Posterior cingulate gyrus (tissue), 11 donors: ENCODE data around the gene GRWD1.
A peak's percentile ranks its signal among the peaks of the same experiment; 100 is the strongest.
"Not testable (repeated sequence)": the region's sequence is repeated elsewhere in the genome, so short reads cannot be mapped to it uniquely, and the experiment has no call there.

Source experiments
- DNase-seq, 10 donors: peaks; one replicate each; pipeline versions ENCODE4 v3.0.0 to v3.0.0-alpha.2; 2020 to 2021; ENCODE audit warnings: mixed read lengths in 3 of 10
- intact Hi-C: fragments of 100-400 bp; cut with DNase I; formaldehyde crosslinking; loops from one replicate; pipeline ENCODE4 v1.15.1; 2023

GRWD1 gene

DNA sequence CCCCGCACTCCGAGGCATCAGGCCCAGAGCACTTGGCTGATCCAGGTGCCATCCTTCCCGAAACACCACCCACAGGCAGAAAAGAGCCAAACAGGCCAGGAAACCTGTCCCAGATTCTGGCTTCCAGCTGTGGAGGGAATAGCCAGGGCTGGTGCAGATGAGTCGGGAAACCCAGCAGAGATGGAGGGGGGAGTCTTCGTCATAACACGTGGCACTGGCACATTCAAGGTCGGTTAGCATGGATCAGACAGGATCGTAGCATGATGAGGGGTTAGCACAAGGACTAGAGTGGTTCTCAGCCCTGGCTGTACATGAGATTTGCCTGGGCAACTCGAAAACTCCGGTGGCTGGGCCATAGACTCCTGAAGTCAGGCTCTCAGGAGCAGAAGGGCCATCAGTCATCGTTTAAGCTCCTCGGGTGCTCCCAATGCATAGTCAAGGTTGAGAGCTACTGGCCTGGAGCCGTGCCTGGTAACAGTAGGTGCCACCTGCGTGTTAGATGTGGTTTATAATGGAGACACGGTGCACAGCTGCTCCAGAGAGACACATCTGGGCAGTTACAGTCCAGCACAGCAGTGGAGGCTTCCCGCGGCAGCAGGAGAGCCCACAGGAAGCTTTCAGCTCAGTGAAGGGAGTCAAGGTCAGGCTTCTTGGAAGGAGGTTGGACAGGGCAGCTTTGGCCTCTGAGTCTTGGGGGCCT, 29.7 kb downstream of the GRWD1 start:
- intact Hi-C loops = no loop called here
- DNase-seq = peak in 1 of 10 donors; percentile 31

DNA sequence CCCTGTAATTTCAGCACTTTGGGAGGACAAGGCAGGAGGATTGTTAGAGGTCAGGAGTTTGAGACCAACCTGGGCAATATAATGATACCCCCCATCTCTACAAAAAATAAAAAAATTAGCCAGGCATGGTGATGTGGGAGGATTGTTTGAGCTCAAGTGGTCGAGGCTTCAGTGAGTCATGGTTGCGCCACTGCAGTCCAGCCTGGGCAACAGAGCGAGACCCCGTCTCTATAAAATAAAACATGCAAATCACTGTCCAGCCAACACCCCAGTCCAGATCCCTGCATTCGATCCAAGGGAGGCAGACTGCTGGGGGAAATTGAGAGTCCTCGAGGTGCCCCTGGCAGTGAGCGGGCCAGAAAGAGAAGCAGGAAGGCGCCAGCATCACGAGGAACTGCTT, 30.4 kb downstream of the GRWD1 start:
- intact Hi-C loops = no loop called here
- DNase-seq = no peak

DNA sequence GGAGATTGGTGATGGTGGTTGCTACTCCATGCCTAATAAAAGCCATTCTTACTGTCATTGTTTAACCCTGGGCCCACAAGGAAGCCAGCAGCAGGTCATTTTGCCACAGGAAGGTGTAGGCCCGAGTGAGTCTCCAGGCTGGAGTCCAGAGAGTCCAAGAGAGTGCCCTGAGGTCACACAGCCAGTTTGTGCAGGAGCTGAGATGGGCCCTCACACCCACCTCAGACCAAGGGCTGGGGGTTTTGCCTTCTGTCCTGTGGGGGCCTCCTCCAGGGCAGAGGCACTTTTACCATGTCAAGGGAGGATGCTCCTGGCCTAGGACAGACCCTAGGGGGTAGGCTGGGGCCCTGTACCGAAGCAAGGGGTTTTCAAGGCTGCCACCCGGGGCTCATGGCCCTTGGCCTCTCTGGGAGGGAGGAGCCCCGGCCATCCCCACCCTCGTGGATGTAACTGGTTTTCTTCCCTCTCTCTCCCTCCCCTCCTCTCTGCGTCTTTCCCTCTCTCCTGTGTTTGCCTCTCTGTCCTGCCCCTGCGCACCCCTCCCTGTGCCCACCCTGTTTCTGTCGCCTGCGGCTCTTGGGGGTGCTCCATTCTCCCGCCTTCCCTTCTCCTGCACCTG, 31.4 kb downstream of the GRWD1 start:
- intact Hi-C loops = no loop called here
- no peak for DNase-seq

DNA sequence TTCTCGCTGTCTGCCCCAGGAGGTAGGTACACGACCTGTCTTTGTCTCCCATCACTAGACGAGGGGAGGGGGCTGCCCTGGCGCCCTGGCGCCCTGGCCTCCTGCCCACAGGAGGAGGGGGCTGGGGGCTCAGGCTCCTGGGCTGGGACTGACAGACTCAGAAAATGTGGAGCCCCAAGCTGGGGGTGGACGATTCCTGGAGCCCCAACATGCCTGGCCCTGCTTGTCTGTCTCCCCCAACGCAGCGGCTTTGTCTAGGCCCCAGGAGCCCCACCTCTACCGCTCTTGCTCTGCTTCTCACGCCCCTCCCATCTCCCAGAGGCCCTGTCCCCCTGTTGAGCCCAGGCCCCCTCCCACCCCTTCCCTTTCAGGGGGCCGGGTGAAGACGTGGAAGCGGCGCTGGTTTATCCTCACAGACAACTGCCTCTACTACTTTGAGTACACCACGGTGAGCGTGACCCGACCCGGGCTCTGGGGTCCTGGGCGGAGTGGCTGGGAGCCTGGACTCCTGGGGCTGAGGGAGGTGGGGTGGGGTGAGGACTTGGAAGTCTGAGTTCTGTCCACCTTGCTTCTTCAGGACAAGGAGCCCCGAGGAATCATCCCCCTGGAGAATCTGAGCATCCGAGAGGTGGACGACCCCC, 32.0 kb downstream of the GRWD1 start:
- intact Hi-C loops = no loop called here
- no peak for DNase-seq

DNA sequence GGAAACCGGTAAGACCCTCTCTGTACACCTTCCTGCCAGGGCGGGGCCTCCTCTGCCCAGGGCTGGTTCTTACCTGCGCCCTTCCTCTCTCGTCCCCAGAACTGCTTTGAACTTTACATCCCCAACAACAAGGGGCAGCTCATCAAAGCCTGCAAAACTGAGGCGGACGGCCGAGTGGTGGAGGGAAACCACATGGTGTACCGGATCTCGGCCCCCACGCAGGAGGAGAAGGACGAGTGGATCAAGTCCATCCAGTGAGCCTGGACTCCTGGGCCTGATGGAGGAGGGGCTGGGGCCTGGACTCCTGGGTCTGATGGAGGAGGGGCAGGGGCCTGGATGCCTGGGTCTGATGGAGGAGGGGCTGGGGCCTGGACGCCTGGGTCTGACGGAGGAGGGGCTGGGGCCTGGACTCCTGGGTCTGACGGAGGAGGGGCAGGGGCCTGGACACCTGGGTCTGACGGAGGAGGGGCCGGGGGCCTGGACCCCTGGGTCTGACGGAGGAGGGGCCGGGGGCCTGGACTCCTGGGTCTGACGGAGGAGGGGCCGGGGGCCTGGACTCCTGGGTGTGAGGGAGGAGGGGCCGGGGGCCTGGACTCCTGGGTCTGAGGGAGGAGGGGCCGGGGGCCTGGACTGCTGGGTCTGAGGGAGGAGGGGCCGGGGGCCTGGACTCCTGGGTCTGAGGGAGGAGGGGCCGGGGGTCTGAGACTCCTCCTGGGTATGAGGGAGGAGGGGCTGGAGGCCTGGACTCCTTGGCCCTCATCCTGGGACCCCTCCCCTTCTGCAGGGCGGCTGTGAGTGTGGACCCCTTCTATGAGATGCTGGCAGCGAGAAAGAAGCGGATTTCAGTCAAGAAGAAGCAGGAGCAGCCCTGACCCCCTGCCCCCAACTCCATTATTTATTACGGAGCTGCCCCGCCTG, 32.8 kb downstream of the GRWD1 start:
- no peak for DNase-seq
- intact Hi-C loops = no loop called here

DNA sequence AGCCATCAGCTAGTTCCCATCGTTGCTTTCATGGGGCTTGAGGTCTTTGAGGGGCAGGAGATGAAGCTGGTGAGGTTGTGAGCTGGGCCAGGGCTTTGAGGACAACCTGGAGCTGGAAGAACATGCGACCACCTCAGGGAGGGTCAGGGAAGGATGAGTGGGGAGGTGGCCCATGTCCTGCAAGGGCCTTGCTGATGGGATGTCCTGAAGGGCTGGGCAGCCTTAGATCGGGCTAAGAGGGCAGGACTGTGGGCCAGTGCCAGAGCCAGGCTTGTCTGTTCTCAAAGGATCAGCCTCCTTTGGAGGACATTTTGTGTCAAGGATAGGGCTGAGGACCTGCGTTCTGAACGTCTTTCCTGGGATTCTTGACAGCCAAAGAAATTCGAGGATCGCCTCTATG, 33.9 kb downstream of the GRWD1 start:
- intact Hi-C loops = no loop called here

DNA sequence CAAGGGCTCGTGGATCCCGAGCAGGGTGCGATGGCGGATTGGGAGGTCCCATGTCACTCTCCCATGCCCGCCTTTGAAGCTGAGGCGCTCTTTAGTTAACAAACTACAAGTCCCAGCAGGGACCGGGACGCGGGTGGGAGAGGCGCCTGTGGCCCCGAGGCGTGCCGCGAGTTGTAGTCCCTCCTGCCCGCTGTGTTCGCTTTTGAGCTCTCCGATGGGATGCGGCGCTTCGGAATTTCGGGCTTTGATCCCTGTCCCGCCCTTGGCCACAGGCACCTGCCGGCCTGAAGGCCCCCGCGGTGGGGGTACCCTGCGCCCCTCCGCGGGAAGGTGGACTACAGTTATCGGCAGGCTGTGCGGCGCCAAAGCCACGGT, 34.4 kb downstream of the GRWD1 start:
- intact Hi-C loops = no loop called here
- DNase-seq = peak; percentile 53 to 97 (median 80)

More for the DNA sequence above, 33.9 kb downstream of the GRWD1 start:
- no peak for DNase-seq

DNA sequence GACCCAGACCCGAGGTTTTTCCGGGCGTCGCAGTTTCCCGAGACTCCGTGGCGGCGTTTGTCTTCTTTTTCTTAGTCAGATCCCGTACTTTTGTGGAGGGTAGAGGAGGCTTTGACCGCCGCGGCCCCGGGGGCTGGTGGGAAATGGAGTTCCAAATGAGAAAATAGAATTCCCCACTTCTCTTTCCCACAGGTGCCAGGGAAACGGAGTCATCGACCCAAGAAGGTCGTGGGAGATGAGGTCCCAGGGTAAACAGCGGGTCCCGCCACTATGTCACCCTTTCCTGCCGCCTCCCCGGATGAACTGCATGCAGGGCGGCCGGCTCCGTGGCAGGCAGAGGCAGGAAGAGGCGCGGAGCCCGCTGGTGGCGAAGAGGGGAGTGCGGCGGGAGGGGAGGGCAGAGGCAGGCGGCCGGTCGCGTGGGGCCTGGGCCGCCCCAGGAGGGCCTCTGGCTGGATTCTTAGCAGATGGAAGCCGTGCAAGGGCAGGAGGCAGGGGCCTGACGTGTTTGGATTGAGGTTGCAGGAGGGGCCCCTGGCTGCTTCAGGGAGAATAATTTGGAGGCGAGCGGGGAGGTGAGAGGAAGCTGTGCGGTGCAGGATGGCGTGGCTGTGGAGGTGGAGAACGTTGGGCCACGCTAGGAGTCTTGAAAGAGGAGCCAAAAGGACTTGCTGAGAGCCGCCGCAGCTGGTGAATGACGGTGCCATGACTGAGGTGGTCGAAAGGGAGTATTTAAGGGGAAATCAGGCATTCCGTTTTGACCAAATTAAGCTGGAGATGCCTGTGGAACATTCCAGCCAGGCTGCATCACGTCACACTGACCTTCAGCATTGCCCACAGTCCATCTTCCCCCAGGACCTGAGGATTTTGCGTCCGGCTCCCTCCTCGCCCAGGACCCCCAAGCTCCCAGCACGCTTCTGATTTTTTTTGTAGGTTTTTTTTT, 35.0 kb downstream of the GRWD1 start:
- intact Hi-C loops = no loop called here
- peak; percentile 42 to 94 (median 68) for DNase-seq

DNA sequence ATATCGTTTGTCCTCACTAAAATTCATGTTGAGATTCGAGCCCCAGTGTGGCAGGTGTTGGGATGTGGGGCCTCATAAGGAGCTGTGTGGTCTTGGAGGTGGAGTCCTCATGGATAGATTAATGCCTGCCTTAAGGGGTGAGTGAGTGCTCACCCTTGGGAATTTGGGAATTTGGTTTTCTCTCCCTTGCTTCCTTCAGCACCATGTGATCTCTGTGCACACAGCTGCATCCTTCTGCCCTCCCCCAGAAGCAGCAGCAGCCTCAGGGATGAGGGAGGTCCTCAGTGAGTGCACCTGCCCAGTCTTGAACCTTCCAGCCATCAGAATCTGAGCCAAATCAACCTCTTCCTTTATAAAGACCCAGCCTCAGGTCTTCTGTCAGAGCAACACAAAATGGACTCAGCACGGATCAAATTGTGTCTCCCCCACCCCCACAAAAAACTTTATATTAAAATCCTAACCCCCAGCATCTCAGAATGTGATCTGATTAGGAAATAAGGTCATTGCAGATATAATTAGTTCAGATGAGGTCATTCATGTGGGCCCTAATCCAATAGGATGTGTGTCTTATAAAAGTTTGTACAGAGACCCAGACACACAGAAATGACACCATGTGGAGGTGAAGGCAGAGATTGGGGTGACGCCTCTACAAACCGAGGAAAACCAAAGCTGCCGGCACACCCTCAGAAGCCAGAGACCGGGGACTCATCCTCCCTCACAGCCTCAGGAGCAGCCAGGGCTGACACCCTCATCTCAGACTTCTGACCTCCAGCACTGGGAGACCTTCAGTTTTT, 36.3 kb downstream of the GRWD1 start:
- intact Hi-C loops = no loop called here
- no peak for DNase-seq

DNA sequence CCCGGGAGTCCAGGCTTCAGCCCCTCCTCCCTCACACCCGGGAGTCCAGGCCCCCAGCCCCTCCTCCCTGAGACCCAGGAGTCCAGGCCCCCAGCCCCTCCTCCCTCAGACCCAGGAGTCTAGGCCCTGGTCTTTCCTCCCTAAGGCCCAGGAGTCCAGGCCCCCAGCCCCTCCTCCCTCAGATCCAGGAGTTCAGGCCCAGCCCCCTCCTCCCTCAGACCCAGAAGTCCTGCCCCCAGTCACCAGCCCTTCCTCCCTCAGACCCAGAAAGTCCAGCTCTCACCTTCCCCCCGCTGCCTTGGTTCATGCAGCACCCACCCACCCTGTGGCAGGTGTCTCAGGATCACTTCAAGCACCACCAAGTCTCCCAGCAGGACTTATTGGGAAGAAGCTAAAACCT, 37.5 kb downstream of the GRWD1 start:
- intact Hi-C loops = no loop called here
- no peak for DNase-seq

DNA sequence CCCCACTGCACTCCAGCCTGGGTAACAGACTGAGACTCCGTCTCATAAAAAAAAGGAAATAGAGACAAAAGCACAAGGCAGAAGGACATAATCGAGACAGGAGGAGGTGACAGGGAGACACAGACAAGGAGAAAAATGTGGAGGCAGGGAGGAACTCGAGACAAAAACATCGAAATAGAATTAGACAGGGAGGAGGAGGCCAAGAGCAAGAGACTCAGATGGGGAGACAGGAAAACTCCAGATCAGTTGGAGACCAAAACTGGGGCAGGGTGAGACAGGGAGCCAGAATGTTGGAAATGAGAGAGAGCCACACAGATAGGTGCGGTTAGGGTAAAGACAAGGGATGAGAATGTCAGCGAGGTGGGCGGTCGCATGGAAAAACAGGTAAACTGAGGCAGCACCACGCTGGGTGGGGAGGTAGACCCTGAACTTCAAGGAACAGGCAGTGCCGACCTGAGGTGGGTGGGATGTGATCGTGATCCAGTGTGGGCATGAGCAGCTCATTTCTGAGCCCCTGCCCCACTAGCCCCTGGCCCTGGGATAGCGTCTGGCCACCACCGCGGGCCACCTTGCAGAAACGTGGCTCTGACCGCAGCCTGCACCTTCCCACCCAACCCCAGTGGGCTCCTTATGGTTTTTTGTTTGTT, 38.6 kb downstream of the GRWD1 start:
- DNase-seq = peak in 1 of 10 donors; percentile 73
- intact Hi-C loops = no loop called here

DNA sequence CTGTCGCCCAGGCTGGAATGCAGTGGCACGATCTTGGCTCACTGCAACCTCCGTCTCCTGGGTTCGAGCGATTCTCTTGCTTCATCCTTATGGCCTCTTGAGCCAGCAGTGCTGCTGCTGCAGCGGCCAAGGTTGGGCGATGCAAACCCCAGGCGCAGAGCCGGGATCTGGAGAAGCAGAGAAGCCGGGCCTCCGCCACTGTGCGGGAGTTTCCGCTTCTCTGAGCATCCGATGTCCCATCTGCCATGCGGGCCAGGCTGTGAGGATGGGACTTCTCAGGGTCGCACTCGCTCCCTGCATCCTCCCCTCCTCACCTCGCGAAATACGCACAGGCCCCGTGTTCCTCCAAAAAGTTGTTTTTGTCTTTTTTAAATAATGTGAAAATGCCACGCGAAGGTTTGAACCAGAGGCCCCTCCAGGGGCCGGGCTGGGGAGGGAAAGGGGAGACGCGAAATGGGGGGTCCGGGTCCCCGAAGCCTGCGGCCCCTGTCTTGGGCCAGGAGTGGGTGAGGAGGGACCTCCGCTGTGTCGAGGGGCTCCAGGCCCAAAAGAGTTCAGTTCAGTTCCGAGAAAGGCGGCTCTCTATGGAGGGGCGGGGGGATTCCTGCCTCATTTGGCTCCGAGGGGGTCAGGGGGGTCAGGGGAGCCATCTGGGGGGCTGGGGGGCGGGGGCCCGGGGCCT, 39.3 kb downstream of the GRWD1 start:
- DNase-seq = no peak
- intact Hi-C loops = no loop called here

DNA sequence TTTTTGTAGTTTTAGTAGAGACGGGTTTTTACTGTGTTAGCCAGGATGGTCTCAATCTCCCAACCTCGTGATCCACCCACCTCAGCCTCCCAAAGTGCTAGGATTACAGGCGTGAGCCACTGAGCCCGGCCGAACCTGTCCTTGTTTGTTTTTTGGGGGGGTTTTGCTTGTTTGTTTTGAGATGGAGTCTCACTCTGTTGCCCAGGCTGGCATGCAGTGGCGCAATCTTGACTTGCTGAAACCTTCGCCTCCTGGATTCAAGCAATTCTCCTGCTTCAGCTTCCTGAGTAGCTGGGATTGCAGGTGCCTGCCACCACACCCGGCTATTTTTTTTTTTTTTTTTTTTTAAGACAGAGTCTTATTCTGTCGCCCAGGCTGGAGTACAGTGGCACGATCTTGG, 40.9 kb downstream of the GRWD1 start:
- intact Hi-C loops, DNase-seq: not testable (repeated sequence)

DNA sequence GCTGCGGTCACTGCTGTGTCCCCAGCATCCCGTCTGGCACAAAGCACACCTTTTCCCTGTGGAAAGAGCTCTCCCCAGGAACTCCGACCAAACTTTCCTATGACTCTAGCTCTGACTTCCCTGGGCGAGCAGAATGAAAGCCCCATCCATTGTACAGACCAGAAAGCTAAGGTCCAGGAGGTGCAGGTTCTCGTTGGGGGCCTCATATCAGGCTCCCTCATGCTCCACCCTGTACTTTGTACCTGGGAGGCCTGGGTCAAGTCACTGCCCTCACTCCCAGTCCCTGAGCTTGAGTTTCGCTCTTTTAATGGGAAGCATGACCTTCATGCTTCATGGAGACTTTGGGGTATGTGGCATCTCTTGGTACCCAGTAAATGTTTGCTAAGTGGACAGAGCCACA, 41.8 kb downstream of the GRWD1 start:
- DNase-seq = no peak

DNA sequence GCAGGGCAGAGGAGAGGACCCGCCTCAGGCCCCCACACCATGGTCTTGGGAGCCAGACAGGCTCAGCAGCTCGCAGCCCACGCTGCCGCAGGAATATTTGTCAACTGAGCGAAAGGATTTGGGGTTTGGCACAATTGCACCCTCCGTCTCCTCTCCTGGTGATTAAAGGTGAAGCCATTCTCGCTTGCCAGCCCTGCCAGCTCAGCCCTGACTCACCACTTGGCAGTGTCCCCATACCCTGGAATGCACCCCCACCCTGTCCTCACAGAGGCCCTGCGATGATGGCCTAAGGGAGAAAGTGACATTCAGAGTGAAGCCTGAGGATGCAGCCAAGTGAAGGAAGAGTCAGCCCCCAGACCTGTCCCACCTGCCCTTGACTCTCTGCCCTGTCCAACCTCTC, 42.2 kb downstream of the GRWD1 start:
- DNase-seq = peak in 8 of 10 donors; percentile 55 to 94 (median 64)
- intact Hi-C loops = no loop called here

More for the DNA sequence above, 41.8 kb downstream of the GRWD1 start:
- intact Hi-C loops = no loop called here

DNA sequence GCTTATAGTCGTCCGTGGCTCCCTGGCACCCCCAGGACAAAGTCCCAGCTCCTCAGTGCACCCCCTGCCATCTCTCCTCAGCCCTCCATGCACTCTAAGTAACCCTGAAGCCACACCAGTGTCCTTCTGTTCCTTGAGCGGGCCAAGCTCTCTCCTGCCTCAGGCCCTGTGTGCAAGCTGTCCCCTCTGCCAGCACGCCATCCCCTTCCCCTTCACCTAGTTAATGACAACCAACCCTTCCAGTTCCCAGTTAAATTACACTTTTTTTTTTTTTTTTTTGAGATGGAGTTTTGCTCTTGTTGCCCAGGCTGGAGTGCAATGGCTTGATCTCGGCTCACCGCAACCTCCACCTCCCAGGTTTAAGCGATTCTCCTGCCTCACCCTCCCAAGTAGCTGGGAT, 42.7 kb downstream of the GRWD1 start:
- intact Hi-C loops, DNase-seq: not testable (repeated sequence)

DNA sequence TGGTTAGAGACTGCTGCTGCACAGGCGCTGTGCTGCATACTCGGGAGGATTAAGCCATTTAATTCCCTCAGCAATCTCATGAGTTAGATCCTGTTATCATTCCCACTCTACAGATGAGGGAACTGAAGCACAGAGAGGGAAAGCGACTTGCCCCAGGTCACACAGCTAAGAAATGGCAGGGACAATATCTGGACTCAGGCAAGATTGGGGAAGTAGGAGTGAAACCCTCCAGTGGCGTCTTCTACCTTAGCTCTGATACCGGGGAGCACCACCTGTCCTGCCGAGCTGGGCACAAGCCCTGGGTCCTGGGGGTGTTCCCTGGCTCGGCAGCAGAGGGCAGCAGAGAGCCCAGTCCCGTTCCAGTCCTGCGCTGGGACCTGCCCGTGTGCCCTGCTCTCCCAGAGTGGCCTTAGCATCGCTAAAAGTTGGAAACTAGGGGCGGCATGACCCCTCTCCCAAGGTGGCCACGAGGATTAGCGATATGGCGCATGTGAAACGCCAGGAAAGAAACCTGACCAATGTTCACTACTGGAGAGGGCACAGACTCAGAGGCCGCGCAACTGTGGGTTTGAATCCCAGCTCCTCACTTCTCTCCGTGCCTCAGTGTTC, 43.9 kb downstream of the GRWD1 start:
- DNase-seq = peak in 9 of 10 donors; percentile 50 to 93 (median 67)
- intact Hi-C loops = loop anchor here (1.0 kb wide), 1 partner anchor 95 kb away; no protein-coding TSS in a partner anchor
